HEK293 (cell line): ENCODE data around the gene R3HDM2.

ENCODE experiments used
- YY1 ChIP-seq: fragments of 450-650 bp; formaldehyde crosslinking; IDR thresholded peaks from 2 replicates; pipeline ENCODE4 v1.5.1; 2018; ENCODE audit warnings: missing biosample characterization, missing genetic modification characterization
- ZNF140 ChIP-seq: fragments of 450-650 bp; formaldehyde crosslinking; IDR thresholded peaks from 2 replicates; pipeline ENCODE4 v1.5.1; 2016; ENCODE audit warnings: missing biosample characterization, missing genetic modification characterization
- ZNF175 ChIP-seq: fragments of 450-650 bp; formaldehyde crosslinking; IDR thresholded peaks from 2 replicates; pipeline ENCODE4 v1.5.1; 2016; ENCODE audit warnings: missing biosample characterization, missing genetic modification characterization
- ZNF274 ChIP-seq, 2 experiments: fragments of 200-500 bp in 1 of 2; fragments of 450-650 bp in 1 of 2; sonication (Bioruptor generic) in 1 of 2; formaldehyde crosslinking in 1 of 2; IDR thresholded peaks; 2 replicates each; pipeline versions ENCODE4 v1.5.1 to v1.6.1; 2014 to 2016; ENCODE audit warnings: borderline replicate concordance in 1 of 2, inconsistent platforms in 1 of 2, low read length in 1 of 2, missing biosample characterization in 1 of 2, missing genetic modification characterization in 1 of 2
- ZNF549 ChIP-seq: fragments of 450-650 bp; IDR thresholded peaks from 2 replicates; pipeline ENCODE4 v1.5.1; 2018; ENCODE audit warnings: missing biosample characterization, missing genetic modification characterization, mild to moderate bottlenecking, inconsistent platforms, moderate library complexity
- ZNF629 ChIP-seq: fragments of 450-650 bp; formaldehyde crosslinking; IDR thresholded peaks from 2 replicates; pipeline ENCODE4 v1.5.1; 2017; ENCODE audit warnings: missing biosample characterization, missing genetic modification characterization
- ZNF707 ChIP-seq: fragments of 450-650 bp; formaldehyde crosslinking; IDR thresholded peaks from 2 replicates; pipeline ENCODE4 v1.5.1; 2016; ENCODE audit warnings: missing biosample characterization, missing genetic modification characterization
- TF ChIP-seq, protein P1 (sequence below): fragments of 450-650 bp; formaldehyde crosslinking; IDR thresholded peaks from 2 replicates; pipeline ENCODE4 v1.5.1; 2016; ENCODE audit warnings: missing biosample characterization, missing genetic modification characterization
- TF ChIP-seq, protein P2 (sequence below): fragments of 450-650 bp; formaldehyde crosslinking; IDR thresholded peaks from 2 replicates; pipeline ENCODE4 v1.5.1; 2016; ENCODE audit warnings: missing biosample characterization, missing genetic modification characterization
- TF ChIP-seq, protein P3 (sequence below): sonication (generic); formaldehyde crosslinking; IDR thresholded peaks from 2 replicates; pipeline ENCODE4 v1.8.1; 2022; ENCODE audit warnings: mild to moderate bottlenecking, moderate library complexity, missing genetic modification reagents
- TF ChIP-seq, protein P4 (sequence below): fragments of 450-650 bp; formaldehyde crosslinking; IDR thresholded peaks from 2 replicates; pipeline ENCODE4 v1.5.1; 2016; ENCODE audit warnings: missing biosample characterization, missing genetic modification characterization

DNA sequence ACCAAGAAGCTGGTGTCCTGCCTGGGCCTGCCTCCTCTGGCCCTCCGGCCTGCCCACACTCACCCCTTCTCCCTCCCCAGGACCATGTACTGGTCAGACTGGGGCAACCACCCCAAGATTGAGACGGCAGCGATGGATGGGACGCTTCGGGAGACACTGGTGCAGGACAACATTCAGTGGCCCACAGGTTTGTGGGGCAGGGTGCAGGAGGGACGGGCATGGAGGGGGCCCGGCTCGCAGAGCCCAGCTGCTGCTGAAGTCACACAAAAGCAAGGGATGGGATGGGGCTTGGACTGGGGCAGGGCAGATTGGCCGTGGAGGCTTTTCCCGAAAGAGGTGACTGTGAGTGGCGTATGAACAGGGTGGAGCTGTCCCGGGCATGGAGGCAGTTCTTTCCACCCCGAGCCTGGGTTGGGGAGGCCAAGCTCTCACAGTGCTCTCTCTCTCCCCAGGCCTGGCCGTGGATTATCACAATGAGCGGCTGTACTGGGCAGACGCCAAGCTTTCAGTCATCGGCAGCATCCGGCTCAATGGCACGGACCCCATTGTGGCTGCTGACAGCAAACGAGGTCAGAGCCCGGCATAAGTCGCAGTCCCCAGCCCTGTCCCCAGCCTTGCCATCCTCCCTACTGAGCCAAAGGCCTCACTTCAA lies 222.1 kb downstream of the R3HDM2 start:
- TF ChIP-seq ZNF274 (IDR thresholded peaks at IDR 0.05; ENCODE audit: low read length), result no peak
- no peak for TF ChIP-seq ZNF274 (tag by site-specific recombination; IDR thresholded peaks at IDR 0.05; ENCODE audit: borderline replicate concordance)
- TF ChIP-seq ZNF549 (tag by site-specific recombination), result no peak
- TF ChIP-seq, protein P1, sequence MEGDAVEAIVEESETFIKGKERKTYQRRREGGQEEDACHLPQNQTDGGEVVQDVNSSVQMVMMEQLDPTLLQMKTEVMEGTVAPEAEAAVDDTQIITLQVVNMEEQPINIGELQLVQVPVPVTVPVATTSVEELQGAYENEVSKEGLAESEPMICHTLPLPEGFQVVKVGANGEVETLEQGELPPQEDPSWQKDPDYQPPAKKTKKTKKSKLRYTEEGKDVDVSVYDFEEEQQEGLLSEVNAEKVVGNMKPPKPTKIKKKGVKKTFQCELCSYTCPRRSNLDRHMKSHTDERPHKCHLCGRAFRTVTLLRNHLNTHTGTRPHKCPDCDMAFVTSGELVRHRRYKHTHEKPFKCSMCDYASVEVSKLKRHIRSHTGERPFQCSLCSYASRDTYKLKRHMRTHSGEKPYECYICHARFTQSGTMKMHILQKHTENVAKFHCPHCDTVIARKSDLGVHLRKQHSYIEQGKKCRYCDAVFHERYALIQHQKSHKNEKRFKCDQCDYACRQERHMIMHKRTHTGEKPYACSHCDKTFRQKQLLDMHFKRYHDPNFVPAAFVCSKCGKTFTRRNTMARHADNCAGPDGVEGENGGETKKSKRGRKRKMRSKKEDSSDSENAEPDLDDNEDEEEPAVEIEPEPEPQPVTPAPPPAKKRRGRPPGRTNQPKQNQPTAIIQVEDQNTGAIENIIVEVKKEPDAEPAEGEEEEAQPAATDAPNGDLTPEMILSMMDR (tag by site-specific recombination), result no peak
- TF ChIP-seq, protein P2, sequence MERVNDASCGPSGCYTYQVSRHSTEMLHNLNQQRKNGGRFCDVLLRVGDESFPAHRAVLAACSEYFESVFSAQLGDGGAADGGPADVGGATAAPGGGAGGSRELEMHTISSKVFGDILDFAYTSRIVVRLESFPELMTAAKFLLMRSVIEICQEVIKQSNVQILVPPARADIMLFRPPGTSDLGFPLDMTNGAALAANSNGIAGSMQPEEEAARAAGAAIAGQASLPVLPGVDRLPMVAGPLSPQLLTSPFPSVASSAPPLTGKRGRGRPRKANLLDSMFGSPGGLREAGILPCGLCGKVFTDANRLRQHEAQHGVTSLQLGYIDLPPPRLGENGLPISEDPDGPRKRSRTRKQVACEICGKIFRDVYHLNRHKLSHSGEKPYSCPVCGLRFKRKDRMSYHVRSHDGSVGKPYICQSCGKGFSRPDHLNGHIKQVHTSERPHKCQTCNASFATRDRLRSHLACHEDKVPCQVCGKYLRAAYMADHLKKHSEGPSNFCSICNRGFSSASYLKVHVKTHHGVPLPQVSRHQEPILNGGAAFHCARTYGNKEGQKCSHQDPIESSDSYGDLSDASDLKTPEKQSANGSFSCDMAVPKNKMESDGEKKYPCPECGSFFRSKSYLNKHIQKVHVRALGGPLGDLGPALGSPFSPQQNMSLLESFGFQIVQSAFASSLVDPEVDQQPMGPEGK (tag by site-specific recombination), result no peak
- TF ChIP-seq, protein P3, sequence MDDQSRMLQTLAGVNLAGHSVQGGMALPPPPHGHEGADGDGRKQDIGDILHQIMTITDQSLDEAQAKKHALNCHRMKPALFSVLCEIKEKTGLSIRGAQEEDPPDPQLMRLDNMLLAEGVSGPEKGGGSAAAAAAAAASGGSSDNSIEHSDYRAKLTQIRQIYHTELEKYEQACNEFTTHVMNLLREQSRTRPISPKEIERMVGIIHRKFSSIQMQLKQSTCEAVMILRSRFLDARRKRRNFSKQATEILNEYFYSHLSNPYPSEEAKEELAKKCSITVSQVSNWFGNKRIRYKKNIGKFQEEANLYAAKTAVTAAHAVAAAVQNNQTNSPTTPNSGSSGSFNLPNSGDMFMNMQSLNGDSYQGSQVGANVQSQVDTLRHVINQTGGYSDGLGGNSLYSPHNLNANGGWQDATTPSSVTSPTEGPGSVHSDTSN, result no peak
- no peak for TF ChIP-seq ZNF707 (tag by site-specific recombination)
- TF ChIP-seq, protein P4, sequence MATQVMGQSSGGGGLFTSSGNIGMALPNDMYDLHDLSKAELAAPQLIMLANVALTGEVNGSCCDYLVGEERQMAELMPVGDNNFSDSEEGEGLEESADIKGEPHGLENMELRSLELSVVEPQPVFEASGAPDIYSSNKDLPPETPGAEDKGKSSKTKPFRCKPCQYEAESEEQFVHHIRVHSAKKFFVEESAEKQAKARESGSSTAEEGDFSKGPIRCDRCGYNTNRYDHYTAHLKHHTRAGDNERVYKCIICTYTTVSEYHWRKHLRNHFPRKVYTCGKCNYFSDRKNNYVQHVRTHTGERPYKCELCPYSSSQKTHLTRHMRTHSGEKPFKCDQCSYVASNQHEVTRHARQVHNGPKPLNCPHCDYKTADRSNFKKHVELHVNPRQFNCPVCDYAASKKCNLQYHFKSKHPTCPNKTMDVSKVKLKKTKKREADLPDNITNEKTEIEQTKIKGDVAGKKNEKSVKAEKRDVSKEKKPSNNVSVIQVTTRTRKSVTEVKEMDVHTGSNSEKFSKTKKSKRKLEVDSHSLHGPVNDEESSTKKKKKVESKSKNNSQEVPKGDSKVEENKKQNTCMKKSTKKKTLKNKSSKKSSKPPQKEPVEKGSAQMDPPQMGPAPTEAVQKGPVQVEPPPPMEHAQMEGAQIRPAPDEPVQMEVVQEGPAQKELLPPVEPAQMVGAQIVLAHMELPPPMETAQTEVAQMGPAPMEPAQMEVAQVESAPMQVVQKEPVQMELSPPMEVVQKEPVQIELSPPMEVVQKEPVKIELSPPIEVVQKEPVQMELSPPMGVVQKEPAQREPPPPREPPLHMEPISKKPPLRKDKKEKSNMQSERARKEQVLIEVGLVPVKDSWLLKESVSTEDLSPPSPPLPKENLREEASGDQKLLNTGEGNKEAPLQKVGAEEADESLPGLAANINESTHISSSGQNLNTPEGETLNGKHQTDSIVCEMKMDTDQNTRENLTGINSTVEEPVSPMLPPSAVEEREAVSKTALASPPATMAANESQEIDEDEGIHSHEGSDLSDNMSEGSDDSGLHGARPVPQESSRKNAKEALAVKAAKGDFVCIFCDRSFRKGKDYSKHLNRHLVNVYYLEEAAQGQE (tag by site-specific recombination), result no peak
- TF ChIP-seq YY1, result no peak
- no peak for TF ChIP-seq ZNF140 (tag by site-specific recombination)
- TF ChIP-seq ZNF629 (tag by site-specific recombination), result no peak
- TF ChIP-seq ZNF175 (tag by site-specific recombination), result no peak
